Activated B cell treated with CpG ODN at 0.5 μM for 24 hours (primary cell): ENCODE data around the gene COL16A1. TPM values are rescaled to one million over a fixed set of nuclear protein-coding genes. Genes with fewer than 3 reads are reported as not detected.

Experiments
- ATAC-seq: fragments of 200-7000 bp; cut with Tn5 transposase; one replicate; pipeline ENCODE4 v1.10.0; 2021; ENCODE audit warnings: low read depth, mild to moderate bottlenecking, moderate library complexity
- CTCF ChIA-PET: fragments of 350-600 bp; sonication (Branson Sonifier 250); formaldehyde crosslinking; loops from one replicate; lab custom pipeline; 2021; ENCODE audit warnings: antibody characterized with exemption; lab: Charles Lee
- POLR2A ChIA-PET: fragments of 350-600 bp; sonication (Branson Sonifier 250); formaldehyde crosslinking; loops from one replicate; lab custom pipeline; 2021; ENCODE audit warnings: antibody characterized with exemption; lab: Charles Lee
- DNase-seq: peaks from one replicate; pipeline ENCODE4 v3.0.0; 2022
- H3K27ac Mint-ChIP-seq: one replicate; pipeline ENCODE4 v1.8.0; 2020; ENCODE audit warnings: mixed read lengths
- H3K27me3 Mint-ChIP-seq: one replicate; pipeline ENCODE4 v1.8.0; 2021; ENCODE audit warnings: mixed read lengths
- H3K36me3 Mint-ChIP-seq: one replicate; pipeline ENCODE4 v1.8.0; 2021; ENCODE audit warnings: low read depth, mixed read lengths
- H3K4me1 Mint-ChIP-seq: one replicate; pipeline ENCODE4 v1.8.0; 2021; ENCODE audit warnings: mixed read lengths
- H3K4me3 Mint-ChIP-seq: one replicate; pipeline ENCODE4 v1.8.0; 2020; ENCODE audit warnings: mild to moderate bottlenecking, mixed read lengths
- H3K9me3 Mint-ChIP-seq: one replicate; pipeline ENCODE4 v1.8.0; 2020; ENCODE audit warnings: mixed read lengths
- CTCF ChIP-seq: fragments of 200-600 bp; IDR thresholded peaks from one replicate; pipeline ENCODE4 v1.8.0; 2022; ENCODE audit warnings: antibody characterized with exemption, mild to moderate bottlenecking
- intact Hi-C: fragments of 100-400 bp; cut with micrococcal nuclease; formaldehyde crosslinking; loops from one replicate; pipeline ENCODE4 v1.15.1; 2024
- total RNA-seq: library from RNA; stranded (reverse); gene quantifications from 2 replicates; pipeline ENCODE4 v1.2.3, GENCODE V29; 2022

The COL16A1 gene
- total RNA-seq, 1 donor from 2014 or later = 0.31 TPM

GRCh38 chr1:31745946-31746670 lies 42.3 kb upstream of the COL16A1 start:
- intact Hi-C loops = loop anchor here (1.0 to 2.0 kb wide), 3 partner anchors 15 to 82 kb away; no protein-coding TSS in a partner anchor
- no peaks in the 10 kb centered on the region for H3K9me3 Mint-ChIP-seq
- DNase-seq (no peak), ATAC-seq (no peak)
- no peak overlapping the region for H3K27ac Mint-ChIP-seq
- CTCF ChIA-PET = interaction anchor here (0.8 to 1.4 kb wide), 3 partner anchors 39 to 82 kb away, joined by 3 to 4 read pairs (median 3); no protein-coding TSS in a partner anchor
- POLR2A ChIA-PET = interaction anchor here (0.8 kb wide), 1 partner anchor 43 kb away, joined by 3 read pairs; no protein-coding TSS in a partner anchor
- H3K27me3 Mint-ChIP-seq = peaks cover 6% of the 10 kb centered on the region
- H3K36me3 Mint-ChIP-seq = no peaks in the 10 kb centered on the region
- no peak for TF ChIP-seq CTCF
- no peak overlapping the region for H3K4me3 Mint-ChIP-seq
- H3K4me1 Mint-ChIP-seq = peaks cover 44% of the 10 kb centered on the region

GRCh38 chr1:31745096-31745945 lies 41.5 kb upstream of the COL16A1 start:
- Mint-ChIP-seq H3K4me3 (no peak overlapping the region), H3K4me1 (peaks cover 37% of the 10 kb centered on the region), H3K9me3 (no peaks in the 10 kb centered on the region), H3K27ac (no peak overlapping the region), H3K27me3 (peaks cover 4% of the 10 kb centered on the region), H3K36me3 (no peaks in the 10 kb centered on the region)
- TF ChIP-seq CTCF = no peak
- intact Hi-C loops = loop anchor here (1.0 to 2.0 kb wide), 3 partner anchors 15 to 81 kb away; no protein-coding TSS in a partner anchor
- ATAC-seq = peak; percentile 64
- POLR2A ChIA-PET = interaction anchor here (0.6 to 0.8 kb wide), 3 partner anchors 18 to 564 kb away, joined by 3 to 6 read pairs (median 6); no protein-coding TSS in a partner anchor
- no peak for DNase-seq
- CTCF ChIA-PET = interaction anchor here (0.6 to 1.4 kb wide), 5 partner anchors 40 to 81 kb away, joined by 3 to 4 read pairs (median 3); no protein-coding TSS in a partner anchor

GRCh38 chr1:31744165-31744888 lies 40.5 kb upstream of the COL16A1 start:
- ChIA-PET CTCF (interaction anchor here (0.6 kb wide), 1 partner anchor 41 kb away, joined by 3 read pairs; no protein-coding TSS in a partner anchor), POLR2A (interaction anchor here (0.6 kb wide), 2 partner anchors 19 to 563 kb away, joined by 6 read pairs; no protein-coding TSS in a partner anchor)
- Mint-ChIP-seq H3K27ac (peak overlapping the region; percentile 50), H3K9me3 (no peaks in the 10 kb centered on the region), H3K4me3 (peak overlapping the region; percentile 11), H3K4me1 (peaks cover 42% of the 10 kb centered on the region), H3K27me3 (no peaks in the 10 kb centered on the region), H3K36me3 (no peaks in the 10 kb centered on the region)
- DNase-seq = no peak
- intact Hi-C loops = loop anchor here (2.0 kb wide), 2 partner anchors 16 to 30 kb away; no protein-coding TSS in a partner anchor
- TF ChIP-seq CTCF = no peak
- peak; percentile 76 for ATAC-seq

- no peak for ATAC-seq
- H3K27ac Mint-ChIP-seq = no peak overlapping the region
- DNase-seq = no peak
- H3K9me3 Mint-ChIP-seq = no peaks in the 10 kb centered on the region
- no peaks in the 10 kb centered on the region for H3K27me3 Mint-ChIP-seq
- TF ChIP-seq CTCF = no peak
- H3K4me1 Mint-ChIP-seq = peaks cover 50% of the 10 kb centered on the region
- no peak overlapping the region for H3K4me3 Mint-ChIP-seq
- CTCF ChIA-PET = no interaction called here
- POLR2A ChIA-PET = no interaction called here
- no peaks in the 10 kb centered on the region for H3K36me3 Mint-ChIP-seq
- intact Hi-C loops = no loop called here
Observed at GRCh38 chr1:31742462-31743212, 38.8 kb upstream of the COL16A1 start.
